Stimulated activated effector memory CD8-positive, alpha-beta T cell treated with anti-CD3 and anti-CD28 coated beads, Interleukin-12 subunit alpha, Interleukin-12 subunit beta, amount 100 ng/mL, for 72 hours (primary cell): ENCODE data around the gene DCST1.

Experiments used
- ATAC-seq: fragments of 150-1000 bp; cut with Tn5 transposase; 2 replicates; pipeline ENCODE4 v1.10.0; 2021
- DNase-seq, 2 donors: peaks; one replicate each; pipeline ENCODE4 v3.0.0; 2021 to 2022; ENCODE audit warnings: low spot score in 2 of 2
- H3K27ac Mint-ChIP-seq: one replicate; pipeline ENCODE4 v1.8.0; 2022; ENCODE audit warnings: mild to moderate bottlenecking, mixed read lengths
- H3K36me3 Mint-ChIP-seq: one replicate; pipeline ENCODE4 v1.8.0; 2022; ENCODE audit warnings: mild to moderate bottlenecking, mixed read lengths
- H3K4me1 Mint-ChIP-seq: one replicate; pipeline ENCODE4 v1.8.0; 2022; ENCODE audit warnings: mixed read lengths
- H3K4me3 Mint-ChIP-seq: one replicate; pipeline ENCODE4 v1.8.0; 2022; ENCODE audit warnings: mild to moderate bottlenecking, mixed read lengths
- H3K9me3 Mint-ChIP-seq: one replicate; pipeline ENCODE4 v1.8.0; 2022; ENCODE audit warnings: mixed read lengths

DCST1 gene

GRCh38 chr1:155034318-155035208 is 939 bp downstream of the DCST1 start:
- Mint-ChIP-seq H3K27ac (no peak overlapping the region), H3K9me3 (no peaks in the 10 kb centered on the region), H3K36me3 (no peaks in the 10 kb centered on the region), H3K4me3 (no peak overlapping the region), H3K4me1 (no peaks in the 10 kb centered on the region)
- ATAC-seq (no peak), DNase-seq (no peak)

- Mint-ChIP-seq H3K4me3 (no peak overlapping the region), H3K4me1 (no peaks in the 10 kb centered on the region), H3K27ac (no peak overlapping the region), H3K9me3 (no peaks in the 10 kb centered on the region), H3K36me3 (no peaks in the 10 kb centered on the region)
- ATAC-seq: no peak
- no peak for DNase-seq
Measured at GRCh38 chr1:155035936-155036335, 2.3 kb downstream of the DCST1 start.

- H3K4me3 Mint-ChIP-seq: no peak overlapping the region
- ATAC-seq (no peak), DNase-seq (no peak)
- H3K9me3 Mint-ChIP-seq: no peaks in the 10 kb centered on the region
- H3K36me3 Mint-ChIP-seq: no peaks in the 10 kb centered on the region
- H3K27ac Mint-ChIP-seq: no peak overlapping the region
- no peaks in the 10 kb centered on the region for H3K4me1 Mint-ChIP-seq
Measured at GRCh38 chr1:155037043-155037442, 3.4 kb downstream of the DCST1 start.

GRCh38 chr1:155037851-155038441 is 4.3 kb downstream of the DCST1 start:
- ATAC-seq (no peak), DNase-seq (no peak)
- H3K4me3 Mint-ChIP-seq: no peak overlapping the region
- no peaks in the 10 kb centered on the region for H3K36me3 Mint-ChIP-seq
- no peaks in the 10 kb centered on the region for H3K9me3 Mint-ChIP-seq
- no peak overlapping the region for H3K27ac Mint-ChIP-seq
- no peaks in the 10 kb centered on the region for H3K4me1 Mint-ChIP-seq

GRCh38 chr1:155038602-155039307 is 5.1 kb downstream of the DCST1 start:
- H3K36me3 Mint-ChIP-seq: no peaks in the 10 kb centered on the region
- H3K9me3 Mint-ChIP-seq: no peaks in the 10 kb centered on the region
- no peak overlapping the region for H3K4me3 Mint-ChIP-seq
- H3K27ac Mint-ChIP-seq: no peak overlapping the region
- no peaks in the 10 kb centered on the region for H3K4me1 Mint-ChIP-seq
- DNase-seq (no peak), ATAC-seq (no peak)

- H3K9me3 Mint-ChIP-seq: no peaks in the 10 kb centered on the region
- no peak for ATAC-seq
- no peak overlapping the region for H3K4me3 Mint-ChIP-seq
- H3K27ac Mint-ChIP-seq: no peak overlapping the region
- DNase-seq: no peak
- H3K4me1 Mint-ChIP-seq: peaks cover 2% of the 10 kb centered on the region
- no peaks in the 10 kb centered on the region for H3K36me3 Mint-ChIP-seq
Measured at GRCh38 chr1:155039308-155039669, 5.7 kb downstream of the DCST1 start.

GRCh38 chr1:155040358-155041093 is 6.9 kb downstream of the DCST1 start:
- ATAC-seq (no peak), DNase-seq (no peak)
- H3K4me1 Mint-ChIP-seq: peaks cover 14% of the 10 kb centered on the region
- no peak overlapping the region for H3K27ac Mint-ChIP-seq
- H3K9me3 Mint-ChIP-seq: no peaks in the 10 kb centered on the region
- no peak overlapping the region for H3K4me3 Mint-ChIP-seq
- H3K36me3 Mint-ChIP-seq: no peaks in the 10 kb centered on the region

- Mint-ChIP-seq H3K4me3 (no peak overlapping the region), H3K27ac (no peak overlapping the region), H3K9me3 (no peaks in the 10 kb centered on the region), H3K4me1 (peaks cover 17% of the 10 kb centered on the region), H3K36me3 (no peaks in the 10 kb centered on the region)
- DNase-seq (no peak), ATAC-seq (no peak)
Measured at GRCh38 chr1:155042789-155043188, 9.2 kb downstream of the DCST1 start.

- Mint-ChIP-seq H3K9me3 (no peaks in the 10 kb centered on the region), H3K4me3 (no peak overlapping the region), H3K36me3 (no peaks in the 10 kb centered on the region), H3K27ac (no peak overlapping the region), H3K4me1 (peaks cover 17% of the 10 kb centered on the region)
- DNase-seq (no peak), ATAC-seq (no peak)
Measured at GRCh38 chr1:155043301-155043702, 9.7 kb downstream of the DCST1 start.

GRCh38 chr1:155043793-155044192 is 10.2 kb downstream of the DCST1 start:
- no peaks in the 10 kb centered on the region for H3K9me3 Mint-ChIP-seq
- ATAC-seq (no peak), DNase-seq (no peak)
- no peaks in the 10 kb centered on the region for H3K36me3 Mint-ChIP-seq
- no peak overlapping the region for H3K27ac Mint-ChIP-seq
- peaks cover 17% of the 10 kb centered on the region for H3K4me1 Mint-ChIP-seq
- H3K4me3 Mint-ChIP-seq: no peak overlapping the region

GRCh38 chr1:155044365-155044764 is 10.7 kb downstream of the DCST1 start:
- DNase-seq (no peak), ATAC-seq (no peak)
- no peak overlapping the region for H3K4me3 Mint-ChIP-seq
- no peaks in the 10 kb centered on the region for H3K36me3 Mint-ChIP-seq
- no peak overlapping the region for H3K27ac Mint-ChIP-seq
- H3K9me3 Mint-ChIP-seq: no peaks in the 10 kb centered on the region
- H3K4me1 Mint-ChIP-seq: peaks cover 17% of the 10 kb centered on the region

- no peak overlapping the region for H3K4me3 Mint-ChIP-seq
- H3K9me3 Mint-ChIP-seq: no peaks in the 10 kb centered on the region
- peaks cover 23% of the 10 kb centered on the region for H3K4me1 Mint-ChIP-seq
- peak in 1 of 2 donors; percentile 60 for DNase-seq
- ATAC-seq: peak; percentile 87
- H3K36me3 Mint-ChIP-seq: no peaks in the 10 kb centered on the region
- H3K27ac Mint-ChIP-seq: no peak overlapping the region
Measured at GRCh38 chr1:155044812-155045657, 11.4 kb downstream of the DCST1 start.

GRCh38 chr1:155048449-155049334 is 15.1 kb downstream of the DCST1 start:
- Mint-ChIP-seq H3K27ac (no peak overlapping the region), H3K4me1 (peaks cover 51% of the 10 kb centered on the region), H3K4me3 (no peak overlapping the region), H3K36me3 (no peaks in the 10 kb centered on the region), H3K9me3 (no peaks in the 10 kb centered on the region)
- DNase-seq: no peak
- no peak for ATAC-seq
